Fibroblast of pulmonary artery (primary cell): Measurements from ENCODE around the gene SURF1.

Source experiments
- DNase-seq: peaks from one replicate; pipeline ENCODE4 v3.0.0-alpha.2; 2010; ENCODE audit warnings: low read depth
- H3K4me3 ChIP-seq: replicated peaks from 2 replicates; pipeline ENCODE4 v1.5.1; 2011; ENCODE audit warnings: low read depth, mild to moderate bottlenecking, control low read depth, low read length, moderate library complexity
- TF ChIP-seq, protein P1 (sequence below): IDR thresholded peaks from 2 replicates; pipeline ENCODE4 v1.5.1; 2011; ENCODE audit warnings: mild to moderate bottlenecking, control low read depth, low read length, inconsistent platforms; ENCODE audit errors: missing control alignments

The SURF1 gene

GRCh38 chr9:133369933-133370332, 13.6 kb upstream of the SURF1 start:
- H3K4me3 ChIP-seq, result no peak overlapping the region

GRCh38 chr9:133369422-133369821, 13.1 kb upstream of the SURF1 start:
- TF ChIP-seq, protein P1, sequence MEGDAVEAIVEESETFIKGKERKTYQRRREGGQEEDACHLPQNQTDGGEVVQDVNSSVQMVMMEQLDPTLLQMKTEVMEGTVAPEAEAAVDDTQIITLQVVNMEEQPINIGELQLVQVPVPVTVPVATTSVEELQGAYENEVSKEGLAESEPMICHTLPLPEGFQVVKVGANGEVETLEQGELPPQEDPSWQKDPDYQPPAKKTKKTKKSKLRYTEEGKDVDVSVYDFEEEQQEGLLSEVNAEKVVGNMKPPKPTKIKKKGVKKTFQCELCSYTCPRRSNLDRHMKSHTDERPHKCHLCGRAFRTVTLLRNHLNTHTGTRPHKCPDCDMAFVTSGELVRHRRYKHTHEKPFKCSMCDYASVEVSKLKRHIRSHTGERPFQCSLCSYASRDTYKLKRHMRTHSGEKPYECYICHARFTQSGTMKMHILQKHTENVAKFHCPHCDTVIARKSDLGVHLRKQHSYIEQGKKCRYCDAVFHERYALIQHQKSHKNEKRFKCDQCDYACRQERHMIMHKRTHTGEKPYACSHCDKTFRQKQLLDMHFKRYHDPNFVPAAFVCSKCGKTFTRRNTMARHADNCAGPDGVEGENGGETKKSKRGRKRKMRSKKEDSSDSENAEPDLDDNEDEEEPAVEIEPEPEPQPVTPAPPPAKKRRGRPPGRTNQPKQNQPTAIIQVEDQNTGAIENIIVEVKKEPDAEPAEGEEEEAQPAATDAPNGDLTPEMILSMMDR, result no peak
- DNase-seq, result no peak
- no peak overlapping the region for H3K4me3 ChIP-seq

More at GRCh38 chr9:133369933-133370332, 13.6 kb upstream of the SURF1 start:
- TF ChIP-seq, protein P1, result no peak
- DNase-seq, result no peak

- no peak for DNase-seq
- TF ChIP-seq, protein P1, result no peak
- H3K4me3 ChIP-seq, result no peak overlapping the region
Observed at GRCh38 chr9:133368249-133368881, 12.1 kb upstream of the SURF1 start.

GRCh38 chr9:133367778-133368177, 11.5 kb upstream of the SURF1 start:
- DNase-seq, result no peak
- no peak overlapping the region for H3K4me3 ChIP-seq
- TF ChIP-seq, protein P1, result no peak

- DNase-seq, result no peak
- TF ChIP-seq, protein P1, result no peak
- H3K4me3 ChIP-seq, result no peak overlapping the region
Observed at GRCh38 chr9:133367221-133367620, 10.9 kb upstream of the SURF1 start.

DNA sequence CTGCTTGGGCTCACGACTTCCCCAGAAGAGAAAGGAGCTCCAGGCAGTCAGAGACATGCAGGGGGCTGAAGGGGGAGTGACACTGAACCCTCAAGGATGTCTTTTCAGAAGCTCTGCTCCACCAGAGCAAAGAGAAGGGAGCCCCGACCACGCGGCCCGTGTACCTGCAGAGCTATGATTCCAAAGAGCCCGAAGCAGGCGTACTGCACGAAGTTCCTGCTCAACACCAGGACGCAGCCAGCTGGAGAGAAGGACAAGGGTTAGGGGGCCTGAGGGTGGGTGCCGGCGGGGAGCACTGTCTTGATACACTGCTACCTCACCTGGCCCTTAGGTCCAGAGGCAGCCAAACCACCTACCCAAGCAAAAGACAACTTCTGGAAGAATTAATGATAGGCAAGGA, 10.1 kb upstream of the SURF1 start:
- TF ChIP-seq, protein P1, result no peak
- DNase-seq, result no peak
- H3K4me3 ChIP-seq, result no peak overlapping the region
